ENCODE data around the gene VIT. TPM values are rescaled to one million over a fixed set of nuclear protein-coding genes. Genes with fewer than 3 reads are reported as not detected.

Gene VIT
- total RNA-seq, 2 donors from 2014 or later = not detected

DNA sequence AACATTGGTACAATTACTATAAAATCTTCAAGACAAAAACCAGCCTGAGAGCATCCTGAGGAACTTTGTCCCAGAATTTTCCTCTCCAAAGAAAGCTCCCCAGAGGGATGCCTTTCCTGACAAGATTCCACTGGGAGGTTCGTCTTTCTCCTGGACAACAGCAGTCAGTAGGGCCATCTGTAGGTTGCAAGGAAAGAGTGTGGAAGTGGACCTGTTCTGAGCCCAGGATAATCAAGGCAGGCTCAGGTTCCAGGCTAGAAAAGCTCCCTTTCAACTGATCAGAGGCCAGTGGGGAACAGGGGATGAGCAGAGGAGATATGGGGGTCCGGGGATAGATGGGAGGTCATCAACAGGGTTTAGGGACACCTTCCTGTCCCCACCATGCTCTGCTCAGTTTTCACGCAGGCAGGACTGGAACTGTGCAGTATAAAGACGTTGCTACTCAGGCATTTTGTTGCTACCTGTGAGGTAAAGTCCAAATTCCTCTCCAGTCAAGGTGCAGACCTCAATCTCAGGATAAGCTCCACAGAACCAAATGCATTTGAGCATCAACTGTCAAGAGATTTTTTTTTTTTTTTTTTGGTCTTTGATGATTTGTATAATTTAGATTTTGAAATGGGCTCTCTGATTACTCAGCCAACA, 143.6 kb downstream of the VIT start:
- no peak for ATAC-seq (replicated peaks)
- Mint-ChIP-seq H3K4me1 (no peaks in the 10 kb centered on the region), H3K27me3 (no peaks in the 10 kb centered on the region), H3K9me3 (no peaks in the 10 kb centered on the region), H3K27ac (no peak overlapping the region), H3K36me3 (ENCODE audit: low read depth) (peaks cover 8% of the 10 kb centered on the region), H3K4me3 (no peak overlapping the region)

DNA sequence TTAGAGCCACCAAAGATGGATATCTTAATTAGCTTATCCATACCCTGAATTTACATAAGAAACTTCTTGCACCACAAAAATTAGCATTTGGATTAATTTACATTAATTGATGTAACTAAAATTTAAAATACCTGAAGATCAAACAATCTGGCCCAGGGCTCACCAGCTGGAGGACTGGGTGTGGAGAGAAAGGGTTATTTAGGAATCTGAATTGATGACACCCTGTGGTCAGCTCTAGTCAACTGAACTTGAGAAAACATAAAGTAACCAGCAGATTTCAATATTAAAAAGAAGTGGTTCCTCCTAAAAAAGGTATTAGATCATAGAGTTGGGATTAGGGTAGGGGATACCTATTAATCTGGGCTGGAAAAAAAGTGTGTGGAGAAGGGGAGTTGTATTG, 147.3 kb downstream of the VIT start:
- Mint-ChIP-seq H3K4me1 (no peaks in the 10 kb centered on the region), H3K9me3 (no peaks in the 10 kb centered on the region), H3K27ac (no peak overlapping the region), H3K36me3 (ENCODE audit: low read depth) (peaks cover 30% of the 10 kb centered on the region), H3K27me3 (no peaks in the 10 kb centered on the region), H3K4me3 (no peak overlapping the region)
- ATAC-seq (replicated peaks) = no peak

DNA sequence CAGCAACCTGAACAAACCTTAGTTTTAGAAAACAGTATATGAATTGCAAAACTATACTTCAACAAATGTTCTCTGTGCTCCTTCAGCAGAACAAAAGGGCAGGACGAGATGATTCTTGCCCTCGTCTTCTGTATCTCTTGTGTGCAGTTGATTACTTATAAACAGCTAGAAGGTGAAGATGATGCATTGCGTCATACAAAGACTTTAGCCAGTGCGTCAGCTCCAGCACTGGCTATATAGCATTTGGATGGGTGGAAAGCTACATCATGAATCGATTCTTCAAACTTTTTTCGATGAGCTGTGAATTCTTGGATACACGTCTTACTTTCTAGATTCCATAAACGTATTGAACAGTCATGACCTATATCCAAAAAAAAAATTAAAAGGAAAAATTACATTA, 152.8 kb downstream of the VIT start:
- no peak overlapping the region for H3K4me3 Mint-ChIP-seq
- H3K4me1 Mint-ChIP-seq = no peaks in the 10 kb centered on the region
- H3K36me3 Mint-ChIP-seq (ENCODE audit: low read depth) = peaks cover 77% of the 10 kb centered on the region
- no peaks in the 10 kb centered on the region for H3K27me3 Mint-ChIP-seq
- ATAC-seq (replicated peaks) = no peak
- no peaks in the 10 kb centered on the region for H3K9me3 Mint-ChIP-seq
- H3K27ac Mint-ChIP-seq = no peak overlapping the region

DNA sequence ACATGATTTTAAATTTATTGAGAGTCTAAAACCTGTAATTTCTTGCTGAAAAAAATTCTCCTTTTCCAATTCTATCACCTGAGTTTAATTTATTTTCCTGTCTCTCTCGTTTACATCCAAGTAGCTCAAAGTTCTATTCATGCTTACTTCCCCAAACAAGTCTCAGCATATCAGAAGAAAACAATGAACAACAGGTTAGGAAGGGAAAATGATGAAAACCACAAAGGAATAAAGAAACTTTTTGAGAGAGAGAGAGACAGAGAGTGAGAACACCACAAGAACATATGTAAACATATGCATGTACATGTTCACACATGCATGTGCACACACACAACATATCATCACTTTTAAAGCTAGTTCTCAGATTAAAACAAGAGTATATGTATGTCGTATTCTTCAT, 157.7 kb downstream of the VIT start:
- H3K27me3 Mint-ChIP-seq = no peaks in the 10 kb centered on the region

DNA sequence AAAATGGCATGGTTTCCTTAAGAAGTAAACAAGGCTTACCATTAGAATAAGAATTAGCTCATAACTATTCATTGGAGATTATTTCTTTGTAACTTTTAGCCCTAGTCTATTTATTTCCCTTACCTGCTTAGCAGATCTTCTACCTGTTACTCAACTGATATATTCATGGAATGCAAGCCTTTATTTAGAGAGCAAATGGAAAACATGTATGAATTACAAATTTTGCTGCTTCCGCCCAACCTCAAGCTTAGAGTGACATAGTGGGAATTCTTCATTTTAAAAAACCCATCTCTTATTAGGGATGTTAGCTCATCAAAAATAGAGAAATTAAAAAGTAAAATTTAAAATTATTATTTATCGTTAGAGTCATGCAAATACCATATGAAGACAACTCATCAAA, 158.9 kb downstream of the VIT start:
- no peak overlapping the region for H3K4me3 Mint-ChIP-seq
- ATAC-seq (replicated peaks) = no peak

More for the DNA sequence above, 157.7 kb downstream of the VIT start:
- Mint-ChIP-seq H3K9me3 (no peaks in the 10 kb centered on the region), H3K27ac (no peak overlapping the region), H3K4me1 (peaks cover 12% of the 10 kb centered on the region), H3K36me3 (ENCODE audit: low read depth) (peaks cover 97% of the 10 kb centered on the region), H3K4me3 (no peak overlapping the region)
- no peak for ATAC-seq (replicated peaks)

DNA sequence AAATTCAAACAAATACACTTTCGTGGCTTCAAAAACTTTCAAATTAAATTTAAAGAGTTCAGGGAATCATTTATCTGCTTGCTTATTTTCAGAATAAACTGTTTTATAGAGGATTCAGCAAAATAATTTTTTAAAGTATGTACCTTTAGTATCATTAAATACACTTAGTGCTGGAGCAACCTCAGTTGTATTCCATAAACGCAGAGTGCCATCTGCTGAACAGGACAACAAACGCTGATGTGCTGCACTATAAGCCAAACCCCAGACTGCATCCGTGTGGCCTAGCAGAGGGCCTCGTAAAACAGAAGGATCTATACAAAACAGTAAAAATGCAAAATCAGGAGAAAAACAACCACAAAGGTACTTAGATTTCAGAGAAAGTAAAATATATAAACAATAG, 161.2 kb downstream of the VIT start:
- no peaks in the 10 kb centered on the region for H3K27me3 Mint-ChIP-seq
- H3K9me3 Mint-ChIP-seq = no peaks in the 10 kb centered on the region
- no peak for ATAC-seq (replicated peaks)
- peaks cover 84% of the 10 kb centered on the region for H3K36me3 Mint-ChIP-seq (ENCODE audit: low read depth)
- H3K4me3 Mint-ChIP-seq = no peak overlapping the region
- H3K4me1 Mint-ChIP-seq = peaks cover 20% of the 10 kb centered on the region
- H3K27ac Mint-ChIP-seq = no peak overlapping the region

More for the DNA sequence above, 158.9 kb downstream of the VIT start:
- Mint-ChIP-seq H3K27ac (no peak overlapping the region), H3K36me3 (ENCODE audit: low read depth) (peaks cover 97% of the 10 kb centered on the region), H3K27me3 (no peaks in the 10 kb centered on the region), H3K9me3 (no peaks in the 10 kb centered on the region), H3K4me1 (peaks cover 20% of the 10 kb centered on the region)

DNA sequence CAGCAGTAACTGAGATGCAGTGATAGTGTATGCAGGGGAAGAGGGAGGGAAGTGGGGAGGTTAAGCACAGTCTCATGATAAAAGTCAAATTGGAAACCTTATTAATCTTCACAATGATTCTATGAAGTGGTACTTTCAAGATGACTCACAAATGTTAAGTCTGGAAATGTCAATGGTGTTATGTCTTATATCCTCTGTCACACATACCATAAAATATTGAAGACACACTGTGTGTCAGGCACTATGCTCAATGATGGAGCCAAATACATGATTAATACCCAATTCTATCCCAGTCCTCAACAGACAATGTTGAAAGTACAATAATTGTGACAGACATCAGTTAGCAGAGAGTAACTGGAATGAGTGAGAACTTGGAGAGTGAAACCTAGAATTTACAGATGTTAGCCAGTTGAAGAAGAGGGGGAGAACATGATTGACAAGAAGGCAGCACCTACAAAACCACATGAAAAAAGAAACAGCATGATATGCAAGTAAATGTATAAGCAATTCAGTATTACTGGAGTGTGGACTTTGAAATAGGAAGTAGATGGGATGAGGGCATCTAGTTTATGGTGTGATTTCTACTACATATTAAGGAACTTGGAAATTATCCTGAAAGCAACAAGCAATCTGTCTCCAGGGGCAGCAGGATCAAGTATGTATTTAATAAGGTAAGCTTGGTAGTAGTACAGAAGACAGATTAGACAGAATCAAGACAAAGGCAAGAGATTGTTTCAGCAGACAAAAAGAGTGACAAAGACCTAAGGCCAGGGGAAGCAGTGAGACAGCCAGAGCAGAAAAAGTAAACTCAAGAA, 162.3 kb downstream of the VIT start:
- no peaks in the 10 kb centered on the region for H3K27me3 Mint-ChIP-seq
- peak; percentile 63 for ATAC-seq (replicated peaks)
- H3K9me3 Mint-ChIP-seq = no peaks in the 10 kb centered on the region
- peak overlapping the region; percentile 13 for H3K4me3 Mint-ChIP-seq
- H3K4me1 Mint-ChIP-seq = peaks cover 20% of the 10 kb centered on the region
- peaks cover 84% of the 10 kb centered on the region for H3K36me3 Mint-ChIP-seq (ENCODE audit: low read depth)
- H3K27ac Mint-ChIP-seq = peak overlapping the region; percentile 73

DNA sequence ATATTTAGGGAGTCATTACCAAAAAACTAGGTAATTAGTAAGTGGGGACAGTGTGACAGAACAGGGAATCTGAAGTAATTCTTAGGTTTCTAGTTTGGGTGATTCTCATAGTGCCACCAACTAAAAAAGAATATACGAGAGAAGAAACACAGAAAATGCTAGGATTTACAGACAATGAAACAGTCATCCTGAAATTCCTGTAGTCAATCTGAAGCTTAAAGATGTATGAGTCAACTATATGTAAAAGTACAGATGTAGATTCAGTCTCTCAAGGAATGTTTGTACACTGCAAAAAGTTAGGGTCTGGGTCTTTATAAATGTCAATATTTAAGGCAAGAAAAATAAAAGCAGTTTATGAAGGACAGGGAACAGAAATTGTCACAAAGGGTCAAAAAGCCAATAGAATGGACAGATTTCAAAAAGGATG, 162.9 kb downstream of the VIT start:
- Mint-ChIP-seq H3K4me1 (peaks cover 20% of the 10 kb centered on the region), H3K27ac (peak overlapping the region; percentile 73), H3K9me3 (no peaks in the 10 kb centered on the region), H3K4me3 (peak overlapping the region; percentile 13), H3K27me3 (no peaks in the 10 kb centered on the region), H3K36me3 (ENCODE audit: low read depth) (peaks cover 84% of the 10 kb centered on the region)
- ATAC-seq (replicated peaks) = peak; percentile 83

DNA sequence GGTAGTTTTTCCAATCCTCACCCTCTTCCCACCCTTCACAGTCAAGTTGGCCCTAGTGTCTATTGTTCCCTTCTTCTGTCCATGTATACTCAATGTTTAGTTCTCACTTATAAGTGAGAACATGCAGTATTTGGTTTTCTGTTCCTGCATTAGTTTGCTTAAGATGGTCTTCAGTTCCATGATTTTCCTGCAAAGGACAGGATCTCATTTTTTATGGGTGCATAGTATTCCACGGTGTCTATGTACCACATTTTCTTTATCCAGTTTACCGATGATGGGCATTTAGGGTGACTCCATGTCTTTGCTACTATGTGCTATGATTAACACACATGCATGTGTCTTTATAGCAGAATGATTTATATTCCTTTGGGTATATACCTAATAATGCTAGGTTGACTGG, 165.4 kb downstream of the VIT start:
- no peak for ATAC-seq (replicated peaks)
- H3K36me3 Mint-ChIP-seq (ENCODE audit: low read depth) = peaks cover 85% of the 10 kb centered on the region
- H3K9me3 Mint-ChIP-seq = no peaks in the 10 kb centered on the region
- H3K27me3 Mint-ChIP-seq = no peaks in the 10 kb centered on the region
- H3K27ac Mint-ChIP-seq = no peak overlapping the region
- peaks cover 20% of the 10 kb centered on the region for H3K4me1 Mint-ChIP-seq
- no peak overlapping the region for H3K4me3 Mint-ChIP-seq

Other genes starting within 250 kb of the VIT start
- gene FEZ2, start 98.5 kb upstream of the VIT start, total RNA-seq = 10 to 100 TPM; 10.2 to 16.3 TPM

Data from activated T-helper 17 cell treated with anti-CD3 and anti-CD28 coated beads, Interleukin-2, amount 50 U/mL, for 72 hours (primary cell).